Measurements from ENCODE around the gene GOLGA8S.
"Not testable (repeated sequence)": the region's sequence is repeated elsewhere in the genome, so short reads cannot be mapped to it uniquely, and the experiment has no call there.

GOLGA8S gene, protein sequence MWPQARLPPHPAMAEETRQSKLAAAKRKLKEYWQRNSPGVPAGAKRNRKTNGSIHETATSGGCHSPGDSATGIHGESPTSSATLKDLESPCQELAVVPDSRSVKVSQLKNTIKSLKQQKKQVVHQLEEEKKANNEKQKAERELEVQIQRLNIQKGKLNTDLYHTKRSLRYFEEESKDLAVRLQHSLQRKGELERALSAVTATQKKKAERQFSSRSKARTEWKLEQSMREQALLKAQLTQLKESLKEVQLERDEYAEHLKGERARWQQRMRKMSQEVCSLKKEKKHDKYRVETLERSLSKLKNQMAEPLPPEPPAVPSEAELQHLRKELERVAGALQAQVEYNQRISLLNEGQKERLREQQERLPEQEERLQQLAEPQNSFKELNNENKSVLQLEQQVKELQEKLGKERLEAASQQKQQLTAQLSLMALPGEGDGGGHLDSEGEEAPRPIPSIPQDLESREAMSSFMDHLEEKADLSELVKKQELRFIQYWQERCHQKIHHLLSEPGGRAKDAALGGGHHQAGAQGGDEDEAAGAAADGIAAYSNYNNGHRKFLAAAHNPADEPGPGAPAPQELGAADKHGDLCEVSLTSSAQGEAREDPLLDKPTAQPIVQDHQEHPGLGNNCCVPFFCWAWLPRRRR

GRCh38 chr15:23354448-23354847 is at the start of gene GOLGA8S:
GOLGA8S (plus strand) TSS chr15:23354748; CDS start chr15:23354810, 62 bp downstream.
- DNase-seq, result not testable (repeated sequence)

DNA sequence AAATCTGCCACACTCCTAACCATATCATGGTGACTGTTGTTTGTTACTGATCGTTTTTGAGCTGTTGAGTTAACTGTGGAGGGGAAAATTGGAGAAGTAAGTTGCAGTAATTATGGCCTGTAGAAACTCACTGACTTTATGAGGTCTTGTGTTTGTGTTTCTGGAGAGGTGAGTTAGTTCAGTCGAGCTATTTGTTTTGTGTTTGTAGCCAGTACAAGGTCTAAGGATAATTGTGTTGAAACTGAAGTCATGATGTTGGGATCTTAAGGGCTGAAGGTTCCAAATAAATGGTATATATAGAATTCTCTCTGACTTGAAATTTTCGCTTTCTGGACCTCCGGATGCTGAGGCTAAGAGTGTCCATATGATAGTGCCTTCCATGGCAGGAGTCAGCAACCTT is 49.7 kb upstream of the GOLGA8S start:
- not testable (repeated sequence) for DNase-seq

- DNase-seq, result not testable (repeated sequence)
These were observed 48.6 kb upstream of the GOLGA8S start for GRCh38 chr15:23305921-23306320.

- not testable (repeated sequence) for DNase-seq
These were observed 43.3 kb upstream of the GOLGA8S start for GRCh38 chr15:23311233-23311632.

DNA sequence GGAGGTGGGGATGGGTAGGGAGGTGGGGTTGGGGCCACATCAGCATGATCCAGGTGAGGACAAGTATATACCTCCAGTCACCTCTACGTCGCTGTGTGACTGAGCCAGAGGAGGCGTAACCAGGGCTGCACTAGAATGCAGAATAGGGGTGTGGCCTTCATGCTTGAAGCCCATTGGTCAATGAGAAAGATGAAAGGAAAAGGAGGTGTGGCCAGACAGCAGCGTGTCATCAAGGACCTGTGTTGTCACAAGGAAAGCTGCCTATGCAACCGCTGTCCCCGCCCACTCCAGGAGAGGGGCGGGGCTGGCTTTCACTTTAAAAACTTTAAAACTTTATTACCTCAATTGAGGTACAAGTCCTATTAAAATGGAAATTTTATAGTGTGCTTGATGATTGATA is 20.5 kb upstream of the GOLGA8S start, which contains the start of gene GOLGA6L26:
TSS of gene GOLGA6L26 (minus strand) at position 101 of the 400 bp plus-strand sequence. CDS start at position 40, 61 bp downstream.
- not testable (repeated sequence) for DNase-seq

- not testable (repeated sequence) for DNase-seq
These were observed 8.1 kb downstream of the GOLGA8S start for GRCh38 chr15:23362622-23363021.

GRCh38 chr15:23364261-23364660 is 9.7 kb downstream of the GOLGA8S start:
- DNase-seq, result not testable (repeated sequence)

GRCh38 chr15:23370578-23370977 is 16.0 kb downstream of the GOLGA8S start:
- no peak for DNase-seq

- not testable (repeated sequence) for DNase-seq
These were observed 16.6 kb downstream of the GOLGA8S start for GRCh38 chr15:23371134-23371533.

GRCh38 chr15:23371868-23372267 is 17.3 kb downstream of the GOLGA8S start:
- not testable (repeated sequence) for DNase-seq

- no peak for DNase-seq
These were observed 17.7 kb downstream of the GOLGA8S start for GRCh38 chr15:23372284-23372683.

DNA sequence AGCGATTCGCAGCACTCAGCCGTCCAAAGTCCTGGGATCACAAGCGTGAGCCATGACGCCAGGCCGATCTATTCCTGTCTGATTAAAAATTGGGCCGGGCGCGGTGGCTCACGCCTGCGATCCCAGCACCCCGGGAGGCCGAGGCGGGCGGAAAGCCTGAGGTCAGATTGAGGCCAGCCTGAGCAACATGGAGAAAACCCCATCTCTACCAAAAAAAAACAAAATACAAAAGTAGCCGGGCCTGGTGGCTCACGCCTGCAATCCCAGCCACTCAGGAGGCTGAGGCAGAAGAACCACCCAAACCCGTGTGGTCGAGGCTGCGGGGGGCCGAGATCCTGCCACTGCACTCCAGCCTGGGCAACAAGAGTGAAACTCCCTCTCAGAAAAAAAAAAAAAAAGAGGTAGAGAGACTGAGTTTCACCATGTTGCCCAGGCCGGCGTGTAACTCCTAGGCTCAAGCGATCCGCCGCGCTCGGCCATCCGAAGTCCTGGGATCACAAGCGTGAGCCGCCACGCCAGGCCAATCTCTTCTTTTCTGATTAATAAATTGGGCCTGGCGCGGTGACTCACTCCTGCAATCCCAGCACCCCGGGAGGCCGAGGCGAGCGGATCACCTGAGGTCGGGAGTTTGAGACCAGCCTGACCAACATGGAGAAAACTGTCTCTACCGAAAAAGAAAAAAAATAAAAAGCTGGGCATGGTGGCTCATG is 18.5 kb downstream of the GOLGA8S start:
- DNase-seq, result not testable (repeated sequence)

GRCh38 chr15:23374226-23374625 is 19.7 kb downstream of the GOLGA8S start:
- DNase-seq, result not testable (repeated sequence)

- not testable (repeated sequence) for DNase-seq
These were observed 24.4 kb downstream of the GOLGA8S start for GRCh38 chr15:23378946-23379345.

DNA sequence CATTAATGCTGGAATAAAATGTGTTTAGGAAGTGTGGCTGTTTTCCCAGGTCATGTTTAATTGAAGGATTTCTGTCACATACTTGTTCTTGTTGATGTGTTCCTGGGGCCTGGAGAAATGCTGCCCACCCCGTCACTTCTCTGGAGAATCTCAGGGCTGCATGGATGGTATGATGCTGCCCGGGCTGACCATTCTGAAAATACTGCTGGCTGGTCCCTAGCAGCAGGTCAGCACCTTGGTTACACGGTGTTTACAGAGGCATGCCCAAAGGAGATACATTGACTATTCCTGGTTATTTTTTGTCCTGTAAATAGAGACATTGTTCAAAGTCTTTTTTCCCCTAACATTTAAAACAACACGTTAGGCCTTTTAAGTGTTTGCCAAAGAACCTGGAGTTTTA is 26.2 kb downstream of the GOLGA8S start:
- DNase-seq, result not testable (repeated sequence)

DNA sequence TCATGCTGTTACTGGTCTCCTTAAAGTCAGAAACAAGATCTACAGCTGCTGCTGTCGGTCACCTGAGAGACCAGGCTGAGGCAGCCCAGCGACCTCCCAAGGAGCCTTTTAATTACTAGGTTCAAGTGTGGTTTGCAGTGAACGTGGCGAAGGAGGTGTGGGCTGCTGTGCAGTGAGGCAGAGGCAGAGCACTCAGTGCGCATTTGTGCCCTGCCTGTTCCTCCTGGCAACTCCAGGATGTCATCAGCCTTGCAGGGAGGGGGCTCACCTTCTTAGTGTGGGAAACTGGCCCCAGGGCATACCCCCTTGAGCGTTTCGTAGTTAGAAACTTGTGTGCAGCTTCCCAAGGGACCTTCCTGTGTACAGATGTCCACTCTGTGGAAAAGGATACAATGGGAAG is 26.6 kb downstream of the GOLGA8S start:
- DNase-seq, result not testable (repeated sequence)

DNA sequence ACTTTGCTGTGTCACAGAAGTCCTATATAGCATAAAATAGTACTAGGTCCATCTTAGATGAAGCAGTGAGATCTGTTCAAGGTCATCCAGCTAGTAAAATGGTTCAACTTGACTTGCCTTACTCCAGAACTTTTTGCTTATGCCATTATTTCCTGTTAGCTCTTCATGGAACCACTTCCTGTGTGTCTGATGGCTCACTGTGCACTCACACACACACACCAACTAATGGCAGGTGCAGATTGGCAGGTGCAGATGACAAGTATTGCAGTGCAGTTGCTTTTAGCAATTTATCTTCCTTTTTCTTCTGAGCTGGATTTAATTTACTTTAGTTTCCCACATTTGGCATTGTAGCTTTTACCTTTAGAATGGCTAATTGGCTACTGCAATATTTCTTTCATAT is 29.8 kb downstream of the GOLGA8S start:
- no peak for DNase-seq

DNA sequence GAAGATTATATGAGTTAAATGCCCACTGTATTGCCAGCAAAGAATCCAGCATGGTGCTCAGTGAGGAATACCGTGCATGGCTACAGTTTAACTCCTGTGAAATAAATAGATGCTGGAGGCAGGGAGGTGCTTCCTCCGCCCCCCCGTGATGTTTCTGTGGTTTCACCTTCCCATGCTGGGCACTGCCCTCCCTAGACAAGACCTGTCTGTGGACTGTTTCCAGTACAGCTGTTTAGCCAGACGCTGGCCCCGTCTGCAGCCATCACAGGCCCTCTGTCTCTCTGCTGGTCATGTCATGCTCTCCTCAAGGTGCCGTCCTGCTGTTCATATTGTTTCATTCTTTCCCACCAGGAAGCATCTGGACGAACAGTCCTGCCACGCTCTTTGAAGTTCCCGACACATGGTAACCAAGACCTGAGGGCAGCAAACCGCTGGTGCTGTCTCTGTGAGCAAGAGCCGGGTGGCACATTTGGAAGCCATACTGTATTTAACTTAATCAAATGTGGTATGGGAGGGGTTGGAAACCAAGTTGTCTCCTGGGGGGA is 31.4 kb downstream of the GOLGA8S start:
- DNase-seq, result no peak

GRCh38 chr15:23387621-23388190 is 33.2 kb downstream of the GOLGA8S start:
- no peak for DNase-seq

DNA sequence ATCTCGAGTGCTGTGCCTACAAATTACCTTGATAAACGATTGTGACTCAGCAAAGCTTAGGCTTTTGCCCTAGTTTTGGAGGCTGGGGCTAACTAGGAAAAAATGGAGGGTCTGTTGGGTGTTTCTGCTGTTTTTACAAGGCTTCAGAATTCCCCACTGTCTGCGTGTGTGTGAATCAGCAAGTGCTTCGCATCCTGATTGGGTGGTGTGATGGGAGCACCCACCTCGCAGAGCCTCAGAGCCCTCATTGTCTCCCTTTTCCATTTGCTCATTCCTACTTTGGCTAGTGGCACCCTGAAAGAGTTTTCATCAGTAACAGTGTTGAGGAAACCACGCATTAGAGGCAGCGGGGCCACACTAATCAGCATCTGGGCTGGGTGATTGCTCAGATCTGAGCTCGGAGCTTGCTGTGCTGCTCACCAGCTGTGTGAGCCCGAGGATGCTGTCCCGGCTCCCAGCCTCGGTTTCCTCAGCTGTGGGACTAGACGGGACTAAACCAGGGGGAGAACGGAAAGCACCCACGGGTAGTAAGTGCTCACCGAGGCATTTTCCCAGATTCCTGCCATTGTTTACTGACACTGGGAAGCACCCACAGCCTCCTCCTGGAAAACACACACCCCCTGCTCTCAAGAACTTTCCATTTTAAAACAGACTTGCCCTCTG is 40.6 kb downstream of the GOLGA8S start:
- DNase-seq, result no peak

- no peak for DNase-seq
These were observed 41.3 kb downstream of the GOLGA8S start for GRCh38 chr15:23395832-23396231.

GRCh38 chr15:23397779-23398178 is 43.2 kb downstream of the GOLGA8S start:
- DNase-seq, result no peak

Measured in CD4-positive, alpha-beta T cell treated with Interleukin-17A for 4 hours (primary cell).